SJSA1 (cell line): ENCODE data around the gene CDH2. TPM values are rescaled to one million over a fixed set of nuclear protein-coding genes. Genes with fewer than 3 reads are reported as not detected.

ENCODE experiments used
- DNase-seq, 2 experiments: peaks; one replicate each; pipeline ENCODE4 v3.0.0-alpha.2; 2015 to 2020; ENCODE audit warnings: low spot score in 2 of 2, low read depth in 1 of 2
- H3K27ac ChIP-seq: fragments of 250-450 bp; sonication (Bioruptor Pico); 2 replicates; pipeline ENCODE4 v1.5.1; 2020; ENCODE audit warnings: mild to moderate bottlenecking, moderate library complexity
- H3K27me3 ChIP-seq: fragments of 250-450 bp; sonication (Bioruptor Pico); replicated peaks from 2 replicates; pipeline ENCODE4 v1.5.1; 2020; ENCODE audit warnings: mild to moderate bottlenecking, moderate library complexity
- H3K36me3 ChIP-seq: fragments of 250-450 bp; sonication (Bioruptor Pico); 2 replicates; pipeline ENCODE4 v1.5.1; 2020; ENCODE audit warnings: mild to moderate bottlenecking
- H3K4me1 ChIP-seq: fragments of 250-450 bp; sonication (Bioruptor Pico); replicated peaks from 2 replicates; pipeline ENCODE4 v1.6.1; 2021; ENCODE audit warnings: mild to moderate bottlenecking
- H3K4me3 ChIP-seq: fragments of 250-450 bp; sonication (Bioruptor Pico); 2 replicates; pipeline ENCODE4 v1.5.1; 2020; ENCODE audit warnings: mild to moderate bottlenecking
- H3K9me3 ChIP-seq: fragments of 250-450 bp; sonication (Bioruptor Pico); replicated peaks from 2 replicates; pipeline ENCODE4 v1.5.1; 2020; ENCODE audit warnings: mild to moderate bottlenecking
- total RNA-seq: library from RNA; depleted of rRNA; stranded (reverse); fragments of >200 nt; shearing (Covaris generic); gene quantifications from 2 replicates; pipeline ENCODE4 v1.2.3, GENCODE V29; 2014

Gene CDH2
- total RNA-seq, 1 experiment from 2014 or later = 75.7 TPM

GRCh38 chr18:28027755-28028154 lies 149.2 kb downstream of the CDH2 start:
- no peak overlapping the region for H3K27ac ChIP-seq
- H3K36me3 ChIP-seq = no peaks in the 10 kb centered on the region
- H3K9me3 ChIP-seq = no peaks in the 10 kb centered on the region
- H3K4me1 ChIP-seq = peaks cover 4% of the 10 kb centered on the region
- H3K27me3 ChIP-seq = no peaks in the 10 kb centered on the region
- no peak overlapping the region for H3K4me3 ChIP-seq
- DNase-seq = no peak

GRCh38 chr18:28019425-28020108 lies 157.4 kb downstream of the CDH2 start:
- Histone ChIP-seq H3K9me3 (no peaks in the 10 kb centered on the region), H3K4me3 (no peak overlapping the region), H3K36me3 (no peaks in the 10 kb centered on the region), H3K27me3 (no peaks in the 10 kb centered on the region), H3K4me1 (no peaks in the 10 kb centered on the region), H3K27ac (no peak overlapping the region)
- no peak for DNase-seq

- Histone ChIP-seq H3K27me3 (no peaks in the 10 kb centered on the region), H3K36me3 (no peaks in the 10 kb centered on the region), H3K9me3 (no peaks in the 10 kb centered on the region), H3K4me1 (no peaks in the 10 kb centered on the region; the same call in 1 of the 2 replicates), H3K27ac (no peak overlapping the region), H3K4me3 (no peak overlapping the region)
- DNase-seq = no peak
Observed at GRCh38 chr18:28018351-28018750, 158.6 kb downstream of the CDH2 start.

GRCh38 chr18:28015671-28016070 lies 161.3 kb downstream of the CDH2 start:
- Histone ChIP-seq H3K27ac (no peak overlapping the region), H3K4me3 (no peak overlapping the region), H3K27me3 (no peaks in the 10 kb centered on the region), H3K36me3 (peaks cover 3% of the 10 kb centered on the region; the same call in 1 of the 2 replicates), H3K4me1 (peaks cover 3% of the 10 kb centered on the region; the same call in 1 of the 2 replicates), H3K9me3 (no peaks in the 10 kb centered on the region)
- no peak for DNase-seq

- Histone ChIP-seq H3K27me3 (no peaks in the 10 kb centered on the region), H3K4me3 (no peak overlapping the region), H3K9me3 (no peaks in the 10 kb centered on the region), H3K27ac (no peak overlapping the region), H3K36me3 (peaks cover 3% of the 10 kb centered on the region; the same call in 1 of the 2 replicates), H3K4me1 (peaks cover 3% of the 10 kb centered on the region; the same call in 1 of the 2 replicates)
- peak in 1 of 2 experiments; percentile 25 for DNase-seq
Observed at GRCh38 chr18:28013066-28013465, 163.9 kb downstream of the CDH2 start.

GRCh38 chr18:28012336-28012735 lies 164.6 kb downstream of the CDH2 start:
- Histone ChIP-seq H3K9me3 (no peaks in the 10 kb centered on the region), H3K4me3 (no peak overlapping the region), H3K27ac (no peak overlapping the region), H3K4me1 (peaks cover 3% of the 10 kb centered on the region; the same call in 1 of the 2 replicates), H3K36me3 (peaks cover 3% of the 10 kb centered on the region; the same call in 1 of the 2 replicates), H3K27me3 (no peaks in the 10 kb centered on the region)
- no peak for DNase-seq

- Histone ChIP-seq H3K4me3 (no peak overlapping the region), H3K9me3 (no peaks in the 10 kb centered on the region), H3K27me3 (no peaks in the 10 kb centered on the region), H3K27ac (no peak overlapping the region), H3K4me1 (peaks cover 3% of the 10 kb centered on the region; the same call in 1 of the 2 replicates), H3K36me3 (peaks cover 8% of the 10 kb centered on the region)
- DNase-seq = no peak
Observed at GRCh38 chr18:28009589-28009988, 167.3 kb downstream of the CDH2 start.

- no peaks in the 10 kb centered on the region; the same call in 1 of the 2 replicates for H3K4me1 ChIP-seq
- H3K27me3 ChIP-seq = no peaks in the 10 kb centered on the region
- H3K9me3 ChIP-seq = no peaks in the 10 kb centered on the region
- no peak overlapping the region for H3K27ac ChIP-seq
- no peak overlapping the region for H3K4me3 ChIP-seq
- H3K36me3 ChIP-seq = peaks cover 8% of the 10 kb centered on the region
- DNase-seq = no peak
Observed at GRCh38 chr18:28007841-28008240, 169.1 kb downstream of the CDH2 start.

- Histone ChIP-seq H3K36me3 (peaks cover 8% of the 10 kb centered on the region), H3K9me3 (no peaks in the 10 kb centered on the region), H3K4me1 (no peaks in the 10 kb centered on the region), H3K4me3 (no peak overlapping the region), H3K27me3 (no peaks in the 10 kb centered on the region), H3K27ac (no peak overlapping the region)
- no peak for DNase-seq
Observed at GRCh38 chr18:28005164-28005563, 171.8 kb downstream of the CDH2 start.

GRCh38 chr18:28004606-28005005 lies 172.3 kb downstream of the CDH2 start:
- no peaks in the 10 kb centered on the region for H3K9me3 ChIP-seq
- no peak for DNase-seq
- no peak overlapping the region for H3K27ac ChIP-seq
- peaks cover 8% of the 10 kb centered on the region for H3K36me3 ChIP-seq
- no peaks in the 10 kb centered on the region for H3K4me1 ChIP-seq
- H3K4me3 ChIP-seq = no peak overlapping the region
- H3K27me3 ChIP-seq = no peaks in the 10 kb centered on the region

GRCh38 chr18:28003451-28003850 lies 173.5 kb downstream of the CDH2 start:
- peaks cover 14% of the 10 kb centered on the region for H3K36me3 ChIP-seq
- H3K27ac ChIP-seq = no peak overlapping the region
- no peaks in the 10 kb centered on the region for H3K4me1 ChIP-seq
- H3K27me3 ChIP-seq = no peaks in the 10 kb centered on the region
- no peaks in the 10 kb centered on the region for H3K9me3 ChIP-seq
- no peak overlapping the region for H3K4me3 ChIP-seq
- no peak for DNase-seq

- H3K4me1 ChIP-seq = no peaks in the 10 kb centered on the region
- no peaks in the 10 kb centered on the region for H3K27me3 ChIP-seq
- peaks cover 18% of the 10 kb centered on the region for H3K36me3 ChIP-seq
- H3K9me3 ChIP-seq = no peaks in the 10 kb centered on the region
- H3K4me3 ChIP-seq = no peak overlapping the region
- no peak for DNase-seq
- no peak overlapping the region for H3K27ac ChIP-seq
Observed at GRCh38 chr18:28002841-28003240, 174.1 kb downstream of the CDH2 start.

GRCh38 chr18:27996801-27997272 lies 180.1 kb downstream of the CDH2 start:
- no peaks in the 10 kb centered on the region for H3K9me3 ChIP-seq
- DNase-seq = peak in 1 of 2 experiments; percentile 4
- peaks cover 21% of the 10 kb centered on the region for H3K4me1 ChIP-seq
- no peak overlapping the region for H3K4me3 ChIP-seq
- peaks cover 20% of the 10 kb centered on the region for H3K36me3 ChIP-seq
- H3K27me3 ChIP-seq = no peaks in the 10 kb centered on the region
- no peak overlapping the region for H3K27ac ChIP-seq

- H3K9me3 ChIP-seq = no peaks in the 10 kb centered on the region
- peaks cover 21% of the 10 kb centered on the region for H3K4me1 ChIP-seq
- H3K27ac ChIP-seq = no peak overlapping the region
- no peak for DNase-seq
- peaks cover 29% of the 10 kb centered on the region for H3K36me3 ChIP-seq
- no peak overlapping the region for H3K4me3 ChIP-seq
- H3K27me3 ChIP-seq = no peaks in the 10 kb centered on the region
Observed at GRCh38 chr18:27995770-27996502, 181.0 kb downstream of the CDH2 start.
